ENCODE results near the gene AURKA. TPM values are rescaled to one million over a fixed set of nuclear protein-coding genes. Genes with fewer than 3 reads are reported as not detected.

AURKA gene
- total and polyA plus RNA-seq, 9 of the 15 experiments (the other 6 are each of a cell fraction or from before 2014, with no cell fraction given), result 72.7 to 162 (median 113) TPM

DNA sequence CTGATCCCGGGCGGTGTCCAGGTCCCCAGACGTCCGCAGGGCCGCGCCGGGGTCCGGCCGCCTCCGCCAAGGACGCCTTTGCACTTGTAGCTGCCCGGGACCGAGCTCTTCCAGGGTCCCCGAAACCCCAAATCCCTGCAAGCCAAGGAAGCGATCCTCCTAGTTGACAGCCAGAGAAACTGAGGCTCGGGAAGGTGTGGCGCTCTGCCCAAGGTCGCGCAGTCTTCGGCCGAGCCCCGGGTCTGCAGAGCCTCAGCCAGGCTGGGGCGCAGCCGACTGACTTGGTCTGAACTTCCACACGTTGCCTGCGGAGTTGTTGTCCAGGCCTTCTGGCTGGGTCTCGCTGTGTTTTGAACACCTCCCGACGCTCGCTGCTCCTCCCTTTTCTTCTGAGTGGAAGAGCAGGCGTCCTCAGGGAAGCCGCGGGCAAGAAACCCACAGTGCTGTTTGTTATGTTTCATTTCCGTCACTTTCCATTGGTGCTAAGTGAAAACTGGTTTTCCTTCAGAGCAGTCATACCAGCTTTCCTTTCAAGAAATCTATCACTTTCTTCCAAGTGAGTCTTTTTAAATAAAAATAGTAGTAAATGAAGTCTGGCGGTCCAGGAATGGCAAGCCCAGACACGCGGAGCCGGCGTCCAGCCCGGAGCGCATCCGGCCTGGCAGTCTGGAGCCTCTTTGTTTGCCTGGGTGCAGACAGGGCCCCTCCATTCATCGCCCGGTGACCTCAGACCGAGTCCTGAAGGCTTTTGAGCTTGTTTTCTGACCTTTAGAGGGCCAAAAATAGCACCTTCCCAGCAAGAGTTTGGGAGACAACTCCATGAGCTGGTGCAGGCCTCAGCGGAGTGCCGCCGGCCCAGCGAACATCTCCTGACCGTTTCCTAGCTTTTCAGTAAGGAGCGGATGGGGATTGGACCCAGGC is 32.5 kb downstream of the AURKA start (continued):
- no peak for TF ChIP-seq SMARCE1 (IDR thresholded peaks at IDR 0.05)
- TF ChIP-seq, protein P1, sequence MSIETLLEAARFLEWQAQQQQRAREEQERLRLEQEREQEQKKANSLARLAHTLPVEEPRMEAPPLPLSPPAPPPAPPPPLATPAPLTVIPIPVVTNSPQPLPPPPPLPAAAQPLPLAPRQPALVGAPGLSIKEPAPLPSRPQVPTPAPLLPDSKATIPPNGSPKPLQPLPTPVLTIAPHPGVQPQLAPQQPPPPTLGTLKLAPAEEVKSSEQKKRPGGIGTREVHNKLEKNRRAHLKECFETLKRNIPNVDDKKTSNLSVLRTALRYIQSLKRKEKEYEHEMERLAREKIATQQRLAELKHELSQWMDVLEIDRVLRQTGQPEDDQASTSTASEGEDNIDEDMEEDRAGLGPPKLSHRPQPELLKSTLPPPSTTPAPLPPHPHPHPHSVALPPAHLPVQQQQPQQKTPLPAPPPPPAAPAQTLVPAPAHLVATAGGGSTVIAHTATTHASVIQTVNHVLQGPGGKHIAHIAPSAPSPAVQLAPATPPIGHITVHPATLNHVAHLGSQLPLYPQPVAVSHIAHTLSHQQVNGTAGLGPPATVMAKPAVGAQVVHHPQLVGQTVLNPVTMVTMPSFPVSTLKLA (conservative IDR thresholded peaks at IDR 0.05), result peak in 1 of 2 experiments; percentile 54; a peak in 1 of 4 replicates
- TF ChIP-seq U2AF2 (optimal IDR thresholded peaks at IDR 0.05; ENCODE audit: low read depth, low read length), result no peak
- no peak for TF ChIP-seq HMBOX1 (IDR thresholded peaks at IDR 0.05)
- no peak for TF ChIP-seq ZNF431 (CRISPR knock-in tag; IDR thresholded peaks at IDR 0.05)
- TF ChIP-seq MBD2 (IDR thresholded peaks at IDR 0.05; ENCODE audit: borderline replicate concordance, low read depth), result no peak; the same call in 1 of the 2 replicates
- no peak for TF ChIP-seq ATF7 (IDR thresholded peaks at IDR 0.05)
- TF ChIP-seq ETV1 (tag; conservative IDR thresholded peaks at IDR 0.05; ENCODE audit: low read depth), result 0 out of 2 replicates have a peak, but pooled peaks have one; percentile 50
- peak; percentile 19; the same call in 1 of the 2 replicates for TF ChIP-seq GATA2 (CRISPR knock-in tag; IDR thresholded peaks at IDR 0.05)
- TF ChIP-seq XRCC5 (IDR thresholded peaks at IDR 0.05; ENCODE audit: low read depth, low read length), result no peak
- TF ChIP-seq, protein P2, sequence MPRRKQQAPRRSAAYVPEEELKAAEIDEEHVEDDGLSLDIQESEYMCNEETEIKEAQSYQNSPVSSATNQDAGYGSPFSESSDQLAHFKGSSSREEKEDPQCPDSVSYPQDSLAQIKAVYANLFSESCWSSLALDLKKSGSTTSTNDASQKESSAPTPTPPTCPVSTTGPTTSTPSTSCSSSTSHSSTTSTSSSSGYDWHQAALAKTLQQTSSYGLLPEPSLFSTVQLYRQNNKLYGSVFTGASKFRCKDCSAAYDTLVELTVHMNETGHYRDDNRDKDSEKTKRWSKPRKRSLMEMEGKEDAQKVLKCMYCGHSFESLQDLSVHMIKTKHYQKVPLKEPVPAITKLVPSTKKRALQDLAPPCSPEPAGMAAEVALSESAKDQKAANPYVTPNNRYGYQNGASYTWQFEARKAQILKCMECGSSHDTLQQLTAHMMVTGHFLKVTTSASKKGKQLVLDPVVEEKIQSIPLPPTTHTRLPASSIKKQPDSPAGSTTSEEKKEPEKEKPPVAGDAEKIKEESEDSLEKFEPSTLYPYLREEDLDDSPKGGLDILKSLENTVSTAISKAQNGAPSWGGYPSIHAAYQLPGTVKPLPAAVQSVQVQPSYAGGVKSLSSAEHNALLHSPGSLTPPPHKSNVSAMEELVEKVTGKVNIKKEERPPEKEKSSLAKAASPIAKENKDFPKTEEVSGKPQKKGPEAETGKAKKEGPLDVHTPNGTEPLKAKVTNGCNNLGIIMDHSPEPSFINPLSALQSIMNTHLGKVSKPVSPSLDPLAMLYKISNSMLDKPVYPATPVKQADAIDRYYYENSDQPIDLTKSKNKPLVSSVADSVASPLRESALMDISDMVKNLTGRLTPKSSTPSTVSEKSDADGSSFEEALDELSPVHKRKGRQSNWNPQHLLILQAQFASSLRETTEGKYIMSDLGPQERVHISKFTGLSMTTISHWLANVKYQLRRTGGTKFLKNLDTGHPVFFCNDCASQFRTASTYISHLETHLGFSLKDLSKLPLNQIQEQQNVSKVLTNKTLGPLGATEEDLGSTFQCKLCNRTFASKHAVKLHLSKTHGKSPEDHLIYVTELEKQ (CRISPR knock-in tag; IDR thresholded peaks at IDR 0.05), result no peak
- no peak for TF ChIP-seq MBD1 (CRISPR knock-in tag; IDR thresholded peaks at IDR 0.05)
- no peak for TF ChIP-seq ATF1 (CRISPR knock-in tag; IDR thresholded peaks at IDR 0.05)
- TF ChIP-seq ATF1 (tag; IDR thresholded peaks at IDR 0.05), result no peak; the same call in 1 of the 2 replicates
- no peak for TF ChIP-seq MCM3 (IDR thresholded peaks at IDR 0.05)
- TF ChIP-seq SIRT6 (IDR thresholded peaks at IDR 0.05; ENCODE audit: low read depth, low read length), result no peak
- TF ChIP-seq, protein P3, sequence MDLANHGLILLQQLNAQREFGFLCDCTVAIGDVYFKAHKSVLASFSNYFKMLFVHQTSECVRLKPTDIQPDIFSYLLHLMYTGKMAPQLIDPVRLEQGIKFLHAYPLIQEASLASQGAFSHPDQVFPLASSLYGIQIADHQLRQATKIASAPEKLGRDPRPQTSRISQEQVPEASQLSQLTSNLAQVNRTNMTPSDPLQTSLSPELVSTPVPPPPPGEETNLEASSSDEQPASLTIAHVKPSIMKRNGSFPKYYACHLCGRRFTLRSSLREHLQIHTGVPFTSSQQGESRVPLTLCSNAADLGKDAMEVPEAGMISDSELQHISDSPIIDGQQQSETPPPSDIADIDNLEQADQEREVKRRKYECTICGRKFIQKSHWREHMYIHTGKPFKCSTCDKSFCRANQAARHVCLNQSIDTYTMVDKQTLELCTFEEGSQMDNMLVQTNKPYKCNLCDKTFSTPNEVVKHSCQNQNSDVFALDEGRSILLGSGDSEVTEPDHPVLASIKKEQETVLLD (IDR thresholded peaks at IDR 0.05), result no peak

All from K562 (cell line).